KG1 (cell line): ENCODE data around the gene RBBP8.

Source experiments
- DNase-seq: peaks from one replicate; lab custom pipeline; 2025; lab: John Stamatoyannopoulos, UW

The RBBP8 gene

GRCh38 chr18:22999647-23000046, 66.5 kb downstream of the RBBP8 start:
- DNase-seq = no peak

- no peak for DNase-seq
These were observed 70.2 kb downstream of the RBBP8 start for GRCh38 chr18:23003289-23003688.

GRCh38 chr18:23012249-23012648, 79.1 kb downstream of the RBBP8 start:
- no peak for DNase-seq

GRCh38 chr18:23020555-23021294, 87.6 kb downstream of the RBBP8 start:
- DNase-seq = no peak

- DNase-seq = no peak
These were observed 88.5 kb downstream of the RBBP8 start for GRCh38 chr18:23021623-23022022.

- DNase-seq = no peak
These were observed 99.0 kb downstream of the RBBP8 start for GRCh38 chr18:23032030-23032582.

GRCh38 chr18:23033056-23033455, 99.9 kb downstream of the RBBP8 start:
- no peak for DNase-seq

- no peak for DNase-seq
These were observed 103.6 kb downstream of the RBBP8 start for GRCh38 chr18:23036660-23037201.

GRCh38 chr18:23037646-23038045, 104.5 kb downstream of the RBBP8 start:
- no peak for DNase-seq

GRCh38 chr18:23038712-23039111, 105.6 kb downstream of the RBBP8 start:
- no peak for DNase-seq

GRCh38 chr18:23042133-23042532, 109.0 kb downstream of the RBBP8 start:
- no peak for DNase-seq

- DNase-seq = no peak
These were observed 110.8 kb downstream of the RBBP8 start for GRCh38 chr18:23043803-23044376.

- DNase-seq = no peak
These were observed 116.7 kb downstream of the RBBP8 start for GRCh38 chr18:23049698-23050373.

- DNase-seq = no peak
These were observed 120.8 kb downstream of the RBBP8 start for GRCh38 chr18:23053776-23054457.

- no peak for DNase-seq
These were observed 121.4 kb downstream of the RBBP8 start for GRCh38 chr18:23054553-23054952.

GRCh38 chr18:23056315-23056714, 123.2 kb downstream of the RBBP8 start:
- DNase-seq = no peak

- DNase-seq = no peak
These were observed 124.0 kb downstream of the RBBP8 start for GRCh38 chr18:23057096-23057495.

- no peak for DNase-seq
These were observed 125.8 kb downstream of the RBBP8 start for GRCh38 chr18:23058746-23059415.

GRCh38 chr18:23059541-23060465, 126.7 kb downstream of the RBBP8 start:
- no peak for DNase-seq

GRCh38 chr18:23062011-23062410, 128.9 kb downstream of the RBBP8 start:
- DNase-seq = no peak
